Stimulated activated memory B cell treated with anti-CD40 and anti-IgM and Interleukin-4, amounts not matched to agents 10 μg/mL and 1 μg/mL and 100 μg/mL, for 72 hours (primary cell): ENCODE data around the gene NTM.

Source experiments
- ATAC-seq: fragments of 150-1000 bp; cut with Tn5 transposase; 2 replicates; pipeline ENCODE4 v1.10.0; 2021
- H3K27ac Mint-ChIP-seq: one replicate; pipeline ENCODE4 v1.8.0; 2022; ENCODE audit warnings: mild to moderate bottlenecking, mixed read lengths
- H3K27me3 Mint-ChIP-seq: one replicate; pipeline ENCODE4 v1.8.0; 2022; ENCODE audit warnings: mixed read lengths
- H3K36me3 Mint-ChIP-seq: one replicate; pipeline ENCODE4 v1.8.0; 2022; ENCODE audit warnings: mixed read lengths
- H3K4me1 Mint-ChIP-seq: one replicate; pipeline ENCODE4 v1.8.0; 2022; ENCODE audit warnings: mixed read lengths
- H3K4me3 Mint-ChIP-seq: one replicate; pipeline ENCODE4 v1.8.0; 2022; ENCODE audit warnings: mild to moderate bottlenecking, moderate library complexity, mixed read lengths
- H3K9me3 Mint-ChIP-seq: one replicate; pipeline ENCODE4 v1.8.0; 2022; ENCODE audit warnings: mixed read lengths

Gene NTM

GRCh38 chr11:131644204-131644795 is 273.9 kb downstream of the NTM start:
- H3K36me3 Mint-ChIP-seq, result no peaks in the 10 kb centered on the region
- H3K27me3 Mint-ChIP-seq, result no peaks in the 10 kb centered on the region
- H3K9me3 Mint-ChIP-seq, result peaks cover 5% of the 10 kb centered on the region
- peak; percentile 46 for ATAC-seq
- H3K4me1 Mint-ChIP-seq, result no peaks in the 10 kb centered on the region
- H3K4me3 Mint-ChIP-seq, result no peak overlapping the region
- no peak overlapping the region for H3K27ac Mint-ChIP-seq

GRCh38 chr11:131645237-131645636 is 274.8 kb downstream of the NTM start:
- Mint-ChIP-seq H3K27me3 (no peaks in the 10 kb centered on the region), H3K27ac (no peak overlapping the region), H3K9me3 (peaks cover 5% of the 10 kb centered on the region), H3K4me1 (no peaks in the 10 kb centered on the region), H3K4me3 (no peak overlapping the region), H3K36me3 (no peaks in the 10 kb centered on the region)
- no peak for ATAC-seq

DNA sequence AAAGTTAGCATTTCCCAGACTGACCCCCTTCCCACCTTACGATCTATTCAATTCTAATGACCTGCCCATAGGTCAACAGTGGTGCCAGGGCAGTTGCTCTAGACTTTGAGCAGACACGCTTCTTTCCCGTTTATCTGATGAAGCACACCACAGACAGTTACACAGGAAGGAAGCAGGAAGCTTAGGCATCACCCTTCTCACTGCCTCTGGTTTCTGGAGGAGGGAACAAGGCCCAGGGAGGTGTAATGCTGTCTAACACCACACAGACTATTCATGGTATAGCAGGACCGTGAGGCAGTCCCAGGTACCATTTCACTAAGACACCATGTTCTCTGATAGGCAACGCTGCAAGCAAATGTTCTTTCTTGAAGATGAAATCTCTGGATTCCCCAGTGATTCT is 279.4 kb downstream of the NTM start:
- Mint-ChIP-seq H3K4me1 (no peaks in the 10 kb centered on the region), H3K36me3 (no peaks in the 10 kb centered on the region), H3K4me3 (no peak overlapping the region), H3K9me3 (peaks cover 2% of the 10 kb centered on the region), H3K27me3 (no peaks in the 10 kb centered on the region), H3K27ac (no peak overlapping the region)
- no peak for ATAC-seq

- no peaks in the 10 kb centered on the region for H3K36me3 Mint-ChIP-seq
- no peaks in the 10 kb centered on the region for H3K27me3 Mint-ChIP-seq
- H3K4me1 Mint-ChIP-seq, result no peaks in the 10 kb centered on the region
- no peak overlapping the region for H3K27ac Mint-ChIP-seq
- H3K4me3 Mint-ChIP-seq, result no peak overlapping the region
- no peak for ATAC-seq
- peaks cover 2% of the 10 kb centered on the region for H3K9me3 Mint-ChIP-seq
Measured at GRCh38 chr11:131652231-131652630, 281.8 kb downstream of the NTM start.

DNA sequence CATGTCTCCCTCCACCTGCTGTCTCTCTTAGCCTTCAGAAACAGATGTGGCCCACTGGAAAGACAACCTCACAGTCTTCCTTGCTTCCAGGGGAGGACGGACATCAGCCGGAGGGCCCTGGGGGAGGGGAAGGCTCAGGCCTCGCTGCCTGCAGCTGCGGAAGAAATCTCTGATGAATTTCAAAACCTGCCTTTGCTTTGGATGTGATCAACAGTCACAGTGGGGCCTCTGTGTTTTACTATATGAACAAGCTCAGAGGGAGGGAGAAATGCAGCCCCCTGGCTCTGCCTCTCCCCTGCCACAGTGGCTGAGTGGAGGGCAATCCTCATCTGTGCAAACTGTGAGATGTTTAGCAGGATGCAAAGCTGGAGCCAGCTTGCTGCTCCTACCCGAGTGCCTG is 282.8 kb downstream of the NTM start:
- Mint-ChIP-seq H3K27ac (no peak overlapping the region), H3K27me3 (no peaks in the 10 kb centered on the region), H3K36me3 (no peaks in the 10 kb centered on the region), H3K4me1 (no peaks in the 10 kb centered on the region), H3K4me3 (no peak overlapping the region), H3K9me3 (no peaks in the 10 kb centered on the region)
- no peak for ATAC-seq

DNA sequence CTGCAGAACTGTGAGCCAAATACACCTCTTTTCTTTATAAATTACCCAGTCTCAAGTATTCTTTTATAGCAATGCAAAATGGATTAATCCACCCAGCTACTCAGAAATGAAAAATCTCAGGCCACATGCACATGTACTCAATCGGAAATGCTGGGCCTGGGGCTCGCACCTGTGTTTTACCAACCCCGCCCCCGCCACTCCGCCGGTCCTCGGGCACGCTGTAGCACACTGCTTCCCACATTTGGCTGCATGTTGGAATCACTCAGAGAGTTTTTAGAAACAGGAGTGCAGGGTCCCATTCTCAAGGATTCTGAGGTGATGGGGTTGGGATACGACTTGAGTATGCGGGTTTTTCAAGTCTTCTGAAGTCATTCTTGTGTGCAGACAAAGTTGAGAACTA is 284.4 kb downstream of the NTM start:
- no peaks in the 10 kb centered on the region for H3K4me1 Mint-ChIP-seq
- H3K36me3 Mint-ChIP-seq, result no peaks in the 10 kb centered on the region
- no peak overlapping the region for H3K4me3 Mint-ChIP-seq
- H3K27ac Mint-ChIP-seq, result no peak overlapping the region
- no peak for ATAC-seq
- no peaks in the 10 kb centered on the region for H3K27me3 Mint-ChIP-seq
- H3K9me3 Mint-ChIP-seq, result no peaks in the 10 kb centered on the region

DNA sequence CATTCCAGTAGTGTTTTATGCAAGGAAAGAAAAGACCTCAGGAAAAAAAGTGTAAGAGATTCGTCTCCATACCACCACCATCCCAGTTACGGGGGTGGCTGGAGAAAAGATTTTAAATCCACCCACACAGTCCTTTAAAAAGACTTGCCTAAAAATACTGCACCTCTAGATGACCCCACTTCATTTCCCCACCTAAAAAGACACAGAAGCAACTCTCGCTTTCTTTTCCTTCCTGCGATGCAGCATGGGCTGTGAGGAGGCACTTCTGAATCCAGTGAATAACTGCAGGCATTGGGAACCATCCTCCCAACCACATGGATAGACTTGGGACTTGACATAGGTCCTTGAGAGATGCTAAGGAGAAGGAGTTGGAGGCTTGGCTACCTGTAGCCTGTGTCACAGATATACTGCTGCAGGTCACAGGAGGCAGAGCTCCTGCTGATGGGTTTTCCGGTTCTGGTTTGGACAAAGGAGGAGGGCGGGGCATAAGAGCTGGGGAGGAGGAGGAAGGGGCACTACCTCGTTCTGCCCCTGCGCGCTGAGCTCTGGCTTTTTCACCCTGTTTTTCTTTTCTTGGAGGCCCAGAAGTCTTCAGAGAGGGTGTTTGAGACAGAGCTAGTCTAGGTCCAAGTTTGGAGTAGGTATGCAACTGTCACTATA is 285.9 kb downstream of the NTM start:
- Mint-ChIP-seq H3K9me3 (peaks cover 2% of the 10 kb centered on the region), H3K36me3 (no peaks in the 10 kb centered on the region), H3K27me3 (no peaks in the 10 kb centered on the region), H3K4me1 (no peaks in the 10 kb centered on the region), H3K4me3 (no peak overlapping the region), H3K27ac (no peak overlapping the region)
- ATAC-seq, result no peak

GRCh38 chr11:131656839-131657211 is 286.4 kb downstream of the NTM start:
- no peak for ATAC-seq
- Mint-ChIP-seq H3K9me3 (peaks cover 2% of the 10 kb centered on the region), H3K27ac (no peak overlapping the region), H3K36me3 (no peaks in the 10 kb centered on the region), H3K4me3 (no peak overlapping the region), H3K4me1 (no peaks in the 10 kb centered on the region), H3K27me3 (no peaks in the 10 kb centered on the region)

GRCh38 chr11:131658414-131658813 is 288.0 kb downstream of the NTM start:
- Mint-ChIP-seq H3K4me3 (no peak overlapping the region), H3K27me3 (no peaks in the 10 kb centered on the region), H3K4me1 (no peaks in the 10 kb centered on the region), H3K27ac (no peak overlapping the region), H3K36me3 (no peaks in the 10 kb centered on the region), H3K9me3 (peaks cover 2% of the 10 kb centered on the region)
- no peak for ATAC-seq

GRCh38 chr11:131658952-131659351 is 288.5 kb downstream of the NTM start:
- peak; percentile 66 for ATAC-seq
- peaks cover 2% of the 10 kb centered on the region for H3K9me3 Mint-ChIP-seq

DNA sequence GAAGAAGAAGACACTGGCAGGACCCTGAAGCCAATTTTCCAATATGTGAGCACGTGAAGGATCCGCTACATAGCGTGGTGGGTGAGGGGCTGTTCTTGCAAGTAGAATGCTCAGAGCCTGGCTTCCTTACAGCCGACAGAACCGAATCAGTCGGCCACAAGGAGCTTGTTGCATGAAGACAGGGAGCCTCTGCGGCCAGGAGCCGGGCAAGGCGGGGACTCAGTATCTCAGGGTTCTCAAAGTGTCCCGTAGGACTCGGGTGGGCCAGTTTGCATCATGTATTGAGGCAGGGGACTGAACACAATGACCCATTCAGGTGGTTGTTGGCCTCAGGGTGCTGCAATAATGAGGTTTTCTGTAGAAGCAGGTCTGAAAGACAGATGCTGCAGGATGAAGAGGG is 289.5 kb downstream of the NTM start:
- no peaks in the 10 kb centered on the region for H3K27me3 Mint-ChIP-seq
- H3K36me3 Mint-ChIP-seq, result no peaks in the 10 kb centered on the region
- peaks cover 2% of the 10 kb centered on the region for H3K9me3 Mint-ChIP-seq
- no peak overlapping the region for H3K4me3 Mint-ChIP-seq
- H3K4me1 Mint-ChIP-seq, result no peaks in the 10 kb centered on the region
- H3K27ac Mint-ChIP-seq, result no peak overlapping the region
- ATAC-seq, result no peak

More at GRCh38 chr11:131658952-131659351, 288.5 kb downstream of the NTM start:
- H3K4me1 Mint-ChIP-seq, result no peaks in the 10 kb centered on the region
- no peak overlapping the region for H3K4me3 Mint-ChIP-seq
- H3K36me3 Mint-ChIP-seq, result no peaks in the 10 kb centered on the region
- H3K27ac Mint-ChIP-seq, result no peak overlapping the region
- no peaks in the 10 kb centered on the region for H3K27me3 Mint-ChIP-seq

GRCh38 chr11:131661132-131661531 is 290.7 kb downstream of the NTM start:
- Mint-ChIP-seq H3K27ac (no peak overlapping the region), H3K36me3 (no peaks in the 10 kb centered on the region), H3K9me3 (peaks cover 2% of the 10 kb centered on the region), H3K4me3 (no peak overlapping the region), H3K4me1 (no peaks in the 10 kb centered on the region), H3K27me3 (no peaks in the 10 kb centered on the region)
- no peak for ATAC-seq

GRCh38 chr11:131662317-131662972 is 292.0 kb downstream of the NTM start:
- no peak overlapping the region for H3K4me3 Mint-ChIP-seq

GRCh38 chr11:131662993-131663392 is 292.6 kb downstream of the NTM start:
- Mint-ChIP-seq H3K27me3 (no peaks in the 10 kb centered on the region), H3K27ac (no peak overlapping the region), H3K4me1 (no peaks in the 10 kb centered on the region), H3K9me3 (peaks cover 2% of the 10 kb centered on the region), H3K4me3 (no peak overlapping the region), H3K36me3 (no peaks in the 10 kb centered on the region)
- ATAC-seq, result no peak

More at GRCh38 chr11:131662317-131662972, 292.0 kb downstream of the NTM start:
- Mint-ChIP-seq H3K9me3 (peaks cover 2% of the 10 kb centered on the region), H3K27me3 (no peaks in the 10 kb centered on the region), H3K36me3 (no peaks in the 10 kb centered on the region), H3K4me1 (no peaks in the 10 kb centered on the region), H3K27ac (no peak overlapping the region)
- ATAC-seq, result no peak

DNA sequence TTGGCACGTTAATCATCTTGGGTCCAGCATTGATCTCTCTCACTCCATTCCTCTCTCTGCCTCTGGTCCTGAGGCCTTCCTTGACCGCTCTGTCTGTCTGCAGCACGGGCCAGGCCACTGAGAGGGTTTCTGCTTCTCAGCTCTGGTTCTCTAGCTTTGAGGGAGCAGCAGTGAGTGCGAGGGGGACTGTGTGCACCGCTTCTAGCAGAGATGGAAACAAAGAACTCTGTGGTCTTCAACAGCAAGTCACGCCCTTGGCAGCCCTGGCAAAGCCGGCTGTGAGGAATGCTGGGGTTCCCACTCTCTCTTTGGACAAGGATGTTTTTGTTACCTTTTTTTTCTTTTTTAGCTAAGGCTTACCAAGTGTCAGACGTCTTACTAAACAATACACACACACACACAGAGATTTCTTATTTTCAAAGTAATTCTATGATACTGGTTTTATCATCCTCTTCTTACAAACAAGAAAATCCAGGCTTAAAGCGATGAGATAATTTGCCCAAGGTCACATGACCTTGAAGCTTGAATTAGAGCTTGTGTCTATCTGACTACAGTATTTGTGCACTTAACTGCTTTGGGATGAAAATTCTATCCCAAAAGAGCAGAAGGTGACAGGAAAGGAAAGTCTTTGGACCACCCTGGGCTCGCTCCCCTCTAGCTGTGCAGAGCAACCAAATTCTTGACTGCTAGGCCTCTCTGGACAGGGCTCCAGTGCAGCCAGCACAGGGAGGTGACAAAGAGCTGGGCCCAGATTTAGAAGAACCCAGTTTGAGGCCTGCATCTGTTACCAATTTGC is 293.2 kb downstream of the NTM start:
- Mint-ChIP-seq H3K27me3 (no peaks in the 10 kb centered on the region), H3K9me3 (peaks cover 2% of the 10 kb centered on the region), H3K4me1 (peaks cover 2% of the 10 kb centered on the region), H3K36me3 (no peaks in the 10 kb centered on the region), H3K27ac (no peak overlapping the region), H3K4me3 (no peak overlapping the region)
- no peak for ATAC-seq
